AG04450 (cell line): ENCODE data around the gene RASSF7. TPM values are rescaled to one million over a fixed set of nuclear protein-coding genes. Genes with fewer than 3 reads are reported as not detected.

ENCODE experiments used
- CTCF ChIA-PET: fragments of 300-600, 350-600 bp; formaldehyde crosslinking; extraction: SDS; loops from one replicate; lab custom pipeline; 2022; ENCODE audit warnings: antibody characterized with exemption, inconsistent platforms; lab: Charles Lee
- POLR2A ChIA-PET: fragments of 350-600 bp; formaldehyde crosslinking; extraction: SDS; loops from one replicate; lab custom pipeline; 2021; ENCODE audit warnings: antibody characterized with exemption, inconsistent platforms; lab: Yijun Ruan, JAX
- DNase-seq: peaks from one replicate; pipeline ENCODE4 v3.0.0-alpha.2; 2011; ENCODE audit warnings: low read depth, low spot score
- H3K27ac ChIP-seq: one replicate; pipeline ENCODE4 v1.5.1; 2012; ENCODE audit warnings: low read depth, low read length, control low read depth
- H3K27me3 ChIP-seq: one replicate; pipeline ENCODE4 v1.6.0; 2012; ENCODE audit warnings: low read length; ENCODE audit not compliant: control insufficient read depth, insufficient read depth
- H3K4me3 ChIP-seq: 2 replicates; pipeline ENCODE4 v1.5.1; 2011; ENCODE audit warnings: mild to moderate bottlenecking, low read depth, low read length, control low read depth
- H3K9me3 ChIP-seq: 2 replicates; pipeline ENCODE4 v1.5.1; 2012; ENCODE audit warnings: low read length; ENCODE audit not compliant: control insufficient read depth, insufficient read depth
- CTCF ChIP-seq: IDR thresholded peaks from 2 replicates; pipeline ENCODE4 v1.5.1; 2011; ENCODE audit warnings: low read depth, low read length, control low read depth, inconsistent platforms
- polyA plus RNA-seq: library from polyadenylated mRNA; depleted of rRNA; stranded (reverse); fragments of >200 nt; gene quantifications from 2 replicates; pipeline ENCODE4 v1.2.3, GENCODE V29; 2011

RASSF7 gene
- polyA plus RNA-seq, 1 experiment: 2.5 TPM

- no peak for DNase-seq
- no peak for TF ChIP-seq CTCF
- CTCF ChIA-PET: no interaction called here
- POLR2A ChIA-PET: no interaction called here
- Histone ChIP-seq H3K27ac (no peak overlapping the region), H3K9me3 (no peaks in the 10 kb centered on the region; the same call in 1 of the 2 replicates), H3K27me3 (no peaks in the 10 kb centered on the region), H3K4me3 (no peak overlapping the region)
Observed at GRCh38 chr11:596374-596773, 35.6 kb downstream of the RASSF7 start.

- TF ChIP-seq CTCF: no peak
- Histone ChIP-seq H3K27me3 (no peaks in the 10 kb centered on the region), H3K9me3 (no peaks in the 10 kb centered on the region; the same call in 1 of the 2 replicates), H3K27ac (no peak overlapping the region), H3K4me3 (no peak overlapping the region)
- ChIA-PET CTCF (no interaction called here), POLR2A (no interaction called here)
- DNase-seq: no peak
Observed at GRCh38 chr11:597166-597725, 36.5 kb downstream of the RASSF7 start.

GRCh38 chr11:598005-598680 is 37.4 kb downstream of the RASSF7 start:
- no peak overlapping the region for H3K4me3 ChIP-seq
- no peak for DNase-seq
- H3K9me3 ChIP-seq: no peaks in the 10 kb centered on the region; the same call in 1 of the 2 replicates
- no peak overlapping the region for H3K27ac ChIP-seq
- CTCF ChIA-PET: no interaction called here
- H3K27me3 ChIP-seq: no peaks in the 10 kb centered on the region
- no peak for TF ChIP-seq CTCF
- POLR2A ChIA-PET: no interaction called here

- Histone ChIP-seq H3K4me3 (no peak overlapping the region), H3K27me3 (no peaks in the 10 kb centered on the region), H3K9me3 (no peaks in the 10 kb centered on the region; the same call in 1 of the 2 replicates), H3K27ac (no peak overlapping the region)
- ChIA-PET POLR2A (no interaction called here), CTCF (no interaction called here)
- DNase-seq: no peak
- no peak for TF ChIP-seq CTCF
Observed at GRCh38 chr11:601573-602245, 40.9 kb downstream of the RASSF7 start.

- no peaks in the 10 kb centered on the region for H3K27me3 ChIP-seq
- no peak for TF ChIP-seq CTCF
- no peaks in the 10 kb centered on the region; the same call in 1 of the 2 replicates for H3K9me3 ChIP-seq
- no peak for DNase-seq
- H3K4me3 ChIP-seq: no peak overlapping the region
- POLR2A ChIA-PET: no interaction called here
- H3K27ac ChIP-seq: no peak overlapping the region
- CTCF ChIA-PET: no interaction called here
Observed at GRCh38 chr11:603154-603553, 42.4 kb downstream of the RASSF7 start.
